ENCODE results near the gene HECTD4. TPM values are rescaled to one million over a fixed set of nuclear protein-coding genes. Genes with fewer than 3 reads are reported as not detected.

HECTD4 gene
- total and polyA plus RNA-seq, 2 donors (not counting 1 experiment from before 2014, with no cell fraction given) = 46.4 to 92.2 TPM

GRCh38 chr12:112168561-112168971 is 213.7 kb downstream of the HECTD4 start:
- Mint-ChIP-seq H3K9me3 (ENCODE audit: insufficient read depth) (no peaks in the 10 kb centered on the region), H3K27ac (no peak overlapping the region), H3K27me3 (no peaks in the 10 kb centered on the region), H3K4me1 (peaks cover 9% of the 10 kb centered on the region), H3K4me3 (no peak overlapping the region)
- POLR2A ChIA-PET = no interaction called here
- ATAC-seq (ENCODE audit: low read depth) = no peak
- CTCF ChIA-PET = interaction anchor here (1.8 kb wide), 1 partner anchor 222 kb away, joined by 5 read pairs; no protein-coding TSS in a partner anchor
- Histone ChIP-seq H4K20me1 (ENCODE audit: control insufficient read depth, insufficient read depth, low read length, poor library complexity, severe bottlenecking) (no peaks in the 10 kb centered on the region), H3K79me2 (ENCODE audit: control insufficient read depth, insufficient read depth, low read length) (no peaks in the 10 kb centered on the region), H3K36me3 (replicated peaks in 1 of 2; ENCODE audit: control extremely low read depth in 1 of 2, control insufficient read depth in 1 of 2, extremely low read depth in 1 of 2, insufficient read depth in 2 of 2, low read length in 1 of 2) (peaks cover 6 to 40% of the 10 kb centered on the region in 2 experiments), H3K4me2 (replicated peaks; ENCODE audit: low read depth, low read length, poor library complexity, severe bottlenecking) (no peak overlapping the region), H3K4me1 (ENCODE audit: control insufficient read depth in 2 of 2, insufficient read depth in 2 of 2, low read length in 2 of 2) (peaks cover 0 to 5% of the 10 kb centered on the region in 2 donors), H2AFZ (ENCODE audit: insufficient read depth, low read depth, low read length, poor library complexity, severe bottlenecking) (no peak overlapping the region), H3K9me3 (ENCODE audit: control extremely low read depth in 1 of 3, control insufficient read depth in 2 of 3, insufficient read depth in 1 of 3, low read length in 2 of 3) (no peaks in the 10 kb centered on the region), H3K27me3 (replicated peaks in 1 of 4; ENCODE audit: control extremely low read depth in 1 of 4, control insufficient read depth in 3 of 4, insufficient read depth in 4 of 4, low read length in 3 of 4) (no peaks in the 10 kb centered on the region), H3K4me3 (ENCODE audit: control extremely low read depth in 1 of 5, extremely low read depth in 1 of 5, insufficient read depth in 1 of 5, low read depth in 2 of 5, low read length in 4 of 5) (no peak overlapping the region), H3K27ac (ENCODE audit: low read length in 2 of 2) (no peak overlapping the region), H3K9ac (ENCODE audit: low read length) (no peak overlapping the region)
- intact Hi-C loops (cut with micrococcal nuclease) = no loop called here
- 94% methylated on average over 8 of the region's 8 CpGs for WGBS (ENCODE audit: insufficient coverage)
- TF ChIP-seq EZH2 (IDR thresholded peaks at IDR 0.05; ENCODE audit: borderline replicate concordance, insufficient read depth, low read depth, low read length, poor library complexity, severe bottlenecking) (no peak), CTCF (IDR thresholded peaks at IDR 0.05) (no peak)
- no peak for DNase-seq

- WGBS (ENCODE audit: insufficient coverage) = 97% methylated on average over 32 of the region's 32 CpGs
- no peaks in the 10 kb centered on the region for H3K79me2 ChIP-seq (ENCODE audit: control insufficient read depth, insufficient read depth, low read length)
- H3K9me3 ChIP-seq (ENCODE audit: control extremely low read depth in 1 of 3, control insufficient read depth in 2 of 3, insufficient read depth in 1 of 3, low read length in 2 of 3) = no peaks in the 10 kb centered on the region
- H3K27me3 ChIP-seq (replicated peaks in 1 of 4; ENCODE audit: control extremely low read depth in 1 of 4, control insufficient read depth in 3 of 4, insufficient read depth in 4 of 4, low read length in 3 of 4) = no peaks in the 10 kb centered on the region
- no peak overlapping the region for H3K9ac ChIP-seq (ENCODE audit: low read length)
- H3K4me1 ChIP-seq (ENCODE audit: control insufficient read depth in 2 of 2, insufficient read depth in 2 of 2, low read length in 2 of 2) = peaks cover 0 to 5% of the 10 kb centered on the region in 2 donors
- CTCF ChIA-PET = interaction anchor here (1.8 kb wide), 1 partner anchor 222 kb away, joined by 5 read pairs; no protein-coding TSS in a partner anchor
- no peak overlapping the region for H2AFZ ChIP-seq (ENCODE audit: insufficient read depth, low read depth, low read length, poor library complexity, severe bottlenecking)
- no peak for DNase-seq
- H3K9me3 Mint-ChIP-seq (ENCODE audit: insufficient read depth) = no peaks in the 10 kb centered on the region
- H3K4me1 Mint-ChIP-seq = peaks cover 9% of the 10 kb centered on the region
- no peak for ATAC-seq (ENCODE audit: low read depth)
- intact Hi-C loops (cut with micrococcal nuclease) = no loop called here
- H3K4me2 ChIP-seq (replicated peaks; ENCODE audit: low read depth, low read length, poor library complexity, severe bottlenecking) = no peak overlapping the region
- no peak overlapping the region for H3K27ac ChIP-seq (ENCODE audit: low read length in 2 of 2)
- H4K20me1 ChIP-seq (ENCODE audit: control insufficient read depth, insufficient read depth, low read length, poor library complexity, severe bottlenecking) = no peaks in the 10 kb centered on the region
- H3K27me3 Mint-ChIP-seq = no peaks in the 10 kb centered on the region
- TF ChIP-seq EZH2 (IDR thresholded peaks at IDR 0.05; ENCODE audit: borderline replicate concordance, insufficient read depth, low read depth, low read length, poor library complexity, severe bottlenecking) (no peak), CTCF (IDR thresholded peaks at IDR 0.05) (no peak)
- no peak overlapping the region for H3K4me3 ChIP-seq (ENCODE audit: control extremely low read depth in 1 of 5, extremely low read depth in 1 of 5, insufficient read depth in 1 of 5, low read depth in 2 of 5, low read length in 4 of 5)
- POLR2A ChIA-PET = no interaction called here
- H3K4me3 Mint-ChIP-seq = no peak overlapping the region
- peaks cover 6 to 45% of the 10 kb centered on the region in 2 experiments for H3K36me3 ChIP-seq (replicated peaks in 1 of 2; ENCODE audit: control extremely low read depth in 1 of 2, control insufficient read depth in 1 of 2, extremely low read depth in 1 of 2, insufficient read depth in 2 of 2, low read length in 1 of 2)
- no peak overlapping the region for H3K27ac Mint-ChIP-seq
Observed at GRCh38 chr12:112167718-112168525, 214.3 kb downstream of the HECTD4 start.

Data from B cell (primary cell).